ENCODE results near the gene OSBP2. TPM values are rescaled to one million over a fixed set of nuclear protein-coding genes. Genes with fewer than 3 reads are reported as not detected.
A peak's percentile ranks its signal among the peaks of the same experiment; 100 is the strongest.

Gene OSBP2
- polyA plus RNA-seq, 12 donors = 4.0 to 26.3 (median 5.6) TPM; not detected in 1

- DNase-seq = no peak
Observed at GRCh38 chr22:30931541-30932300, 237.0 kb downstream of the OSBP2 start.

- no peak for DNase-seq
Observed at GRCh38 chr22:30932661-30933060, 238.0 kb downstream of the OSBP2 start.

GRCh38 chr22:30933457-30933856 is 238.8 kb downstream of the OSBP2 start:
- DNase-seq = no peak

GRCh38 chr22:30934053-30934452 is 239.4 kb downstream of the OSBP2 start:
- no peak for DNase-seq

- DNase-seq = no peak
Observed at GRCh38 chr22:30940685-30941362, 246.2 kb downstream of the OSBP2 start.

GRCh38 chr22:30941363-30941740 is 246.7 kb downstream of the OSBP2 start:
- no peak for DNase-seq

- DNase-seq = no peak
Observed at GRCh38 chr22:30943368-30943767, 248.7 kb downstream of the OSBP2 start.

- DNase-seq = no peak
Observed at GRCh38 chr22:30944986-30945385, 250.3 kb downstream of the OSBP2 start.

- DNase-seq = no peak
Observed at GRCh38 chr22:30945653-30946052, 251.0 kb downstream of the OSBP2 start.

GRCh38 chr22:30946354-30946753 is 251.7 kb downstream of the OSBP2 start:
- no peak for DNase-seq

GRCh38 chr22:30947173-30947815 is 252.6 kb downstream of the OSBP2 start:
- no peak for DNase-seq

- peak; percentile 63 for DNase-seq
Observed at GRCh38 chr22:30947816-30948454, 253.3 kb downstream of the OSBP2 start.

GRCh38 chr22:30948930-30949342 is 254.3 kb downstream of the OSBP2 start:
- no peak for DNase-seq

GRCh38 chr22:30949934-30950660 is 255.4 kb downstream of the OSBP2 start:
- no peak for DNase-seq

GRCh38 chr22:30953206-30953605 is 258.5 kb downstream of the OSBP2 start:
- peak; percentile 15 for DNase-seq

- no peak for DNase-seq
Observed at GRCh38 chr22:30955153-30955552, 260.5 kb downstream of the OSBP2 start.

Other genes with a start within 250 kb of the OSBP2 start
- not detected for gene SEC14L3, start 222.9 kb upstream of the OSBP2 start, polyA plus RNA-seq (ENCODE audit: insufficient read length in 12 of 12)
- gene SEC14L4, start 189.2 kb upstream of the OSBP2 start, polyA plus RNA-seq (ENCODE audit: insufficient read length in 12 of 12) = under 1 TPM in 10 of 12 donors, not detected in 2; 0.08 to 0.45 (median 0.15) TPM
- under 1 TPM in 10 of 12 donors, not detected in 2; 0.12 to 0.51 (median 0.29) TPM for gene SEC14L6, start 148.1 kb upstream of the OSBP2 start, polyA plus RNA-seq (ENCODE audit: insufficient read length in 12 of 12)
- 10 to 100 TPM in 1 of 12 donors, 1 to 10 TPM in 9, not detected in 2; 3.1 to 11.7 (median 5.2) TPM for gene GAL3ST1, start 120.2 kb upstream of the OSBP2 start, polyA plus RNA-seq (ENCODE audit: insufficient read length in 12 of 12)
- 10 to 100 TPM in 11 of 12 donors, not detected in 1; 40.9 to 58.0 (median 44.8) TPM for gene PES1, start 103.0 kb upstream of the OSBP2 start, polyA plus RNA-seq (ENCODE audit: insufficient read length in 12 of 12)
- 10 to 100 TPM in 5 of 12 donors, 1 to 10 TPM in 5, not detected in 2; 6.7 to 14.6 (median 10.2) TPM for gene TCN2, start 87.7 kb upstream of the OSBP2 start, polyA plus RNA-seq (ENCODE audit: insufficient read length in 12 of 12)
- 1 to 10 TPM in 10 of 12 donors, not detected in 2; 1.6 to 4.6 (median 2.1) TPM for gene SLC35E4, start 59.1 kb upstream of the OSBP2 start, polyA plus RNA-seq (ENCODE audit: insufficient read length in 12 of 12)
- 1 to 10 TPM in 10 of 12 donors, not detected in 2; 3.0 to 7.1 (median 4.0) TPM for gene DUSP18, start 27.0 kb upstream of the OSBP2 start, polyA plus RNA-seq (ENCODE audit: insufficient read length in 12 of 12)

Data from muscle of arm (tissue), 12 donors.